Activated T-helper 1 cell treated with Interleukin-2 at 50 U/mL for 16 hours (primary cell): Measurements from ENCODE around the gene ATP5PD.
"Not testable (repeated sequence)": the region's sequence is repeated elsewhere in the genome, so short reads cannot be mapped to it uniquely, and the experiment has no call there.

Experiments
- DNase-seq: peaks from one replicate; pipeline ENCODE4 v3.0.0-alpha.2; 2020; ENCODE audit warnings: low read depth

ATP5PD gene

DNA sequence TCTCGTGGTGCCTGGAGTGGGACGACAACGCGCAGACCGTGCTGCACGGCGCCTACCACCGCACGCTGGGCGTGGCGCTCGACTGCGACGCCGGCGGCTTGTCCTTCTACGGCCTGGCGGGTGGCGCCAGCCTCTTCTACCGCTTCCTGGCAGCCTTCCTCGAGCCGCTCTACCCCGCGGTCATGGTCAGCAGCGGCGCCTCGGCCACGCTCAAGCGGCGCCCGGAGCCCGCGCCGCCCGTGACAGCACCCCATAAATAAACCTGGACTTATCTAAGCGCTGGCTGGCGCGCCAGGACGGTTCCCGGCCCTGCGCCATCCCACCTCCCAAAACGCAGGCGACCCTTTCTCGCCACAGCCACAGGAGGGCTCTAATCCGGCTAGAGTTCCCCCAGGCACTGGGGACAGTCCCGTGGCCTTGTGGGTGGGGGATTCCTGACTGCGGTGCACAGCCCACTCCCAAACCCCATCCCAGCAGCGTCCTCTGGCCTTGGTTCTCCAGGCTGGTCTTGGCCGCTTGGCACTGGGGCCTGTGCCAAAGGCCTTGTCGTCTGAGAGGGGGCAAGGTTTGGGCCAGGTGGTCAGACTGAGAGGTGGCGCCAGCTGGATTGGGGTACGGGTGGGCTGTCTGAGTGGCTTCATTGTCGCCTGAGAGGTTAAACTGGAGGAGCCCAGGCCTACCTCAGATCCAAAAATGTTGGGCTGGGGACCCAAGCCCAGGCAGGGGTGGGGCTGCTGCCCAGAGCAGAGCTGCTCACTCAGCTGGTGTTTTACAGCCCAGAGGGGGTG is 30.9 kb upstream of the ATP5PD start:
- peak; percentile 55 for DNase-seq

DNA sequence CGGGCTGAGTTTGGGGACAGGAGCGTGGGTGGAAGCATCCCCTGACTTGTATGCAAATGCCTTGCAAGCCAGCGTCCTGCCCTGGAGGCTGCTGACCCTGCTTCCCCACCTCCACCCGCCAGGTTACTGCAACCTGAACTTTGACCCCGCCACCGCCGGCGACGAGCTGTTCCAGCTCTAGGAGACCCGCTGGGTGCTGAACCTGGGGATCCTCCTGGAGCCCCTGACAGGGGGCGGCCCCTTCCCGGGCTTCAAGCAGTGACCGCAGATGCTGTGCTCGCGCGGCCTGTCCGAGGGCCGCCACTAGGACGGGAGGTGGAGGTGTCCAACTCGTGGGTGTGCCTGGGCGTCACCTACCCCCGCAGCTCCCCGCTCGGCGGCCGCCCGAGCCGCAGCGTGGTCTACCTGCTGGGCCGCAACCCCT is 30.3 kb upstream of the ATP5PD start:
- DNase-seq: no peak

DNA sequence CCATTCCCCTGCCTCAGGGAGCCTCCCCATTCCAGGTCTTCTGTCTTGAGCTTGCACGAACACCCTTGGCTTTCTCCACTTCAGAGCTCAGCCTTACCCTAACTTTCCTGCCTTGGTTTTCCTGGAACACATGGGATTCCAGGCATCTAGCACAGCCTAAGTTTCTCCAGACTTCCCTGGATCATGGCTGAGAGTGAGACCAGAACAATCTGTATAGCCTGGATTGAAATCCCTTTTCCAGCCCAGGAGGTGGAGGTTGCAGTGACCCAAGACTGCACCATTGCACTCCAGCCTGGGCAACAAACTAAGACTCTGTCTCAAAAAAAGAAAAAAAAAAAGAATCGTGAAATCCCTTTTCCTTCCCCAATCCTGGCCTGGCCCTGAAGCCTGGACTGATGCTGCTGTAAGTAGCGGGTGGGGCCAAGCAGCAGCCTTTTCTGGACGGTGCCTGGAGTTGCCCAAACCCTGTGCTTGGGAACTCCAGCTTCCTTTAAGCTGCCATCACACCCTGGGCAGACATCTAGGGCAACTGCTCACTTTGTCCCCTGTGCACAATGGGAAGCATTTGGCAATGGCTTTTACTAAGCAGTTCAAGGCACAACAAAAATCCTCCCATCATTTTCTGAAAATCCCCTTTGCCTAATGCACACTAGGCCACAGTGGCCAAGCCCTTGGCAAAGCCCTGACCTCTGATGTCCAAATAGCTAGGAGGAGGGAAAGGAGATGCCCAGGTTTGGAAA is 29.0 kb upstream of the ATP5PD start:
- DNase-seq: no peak

DNA sequence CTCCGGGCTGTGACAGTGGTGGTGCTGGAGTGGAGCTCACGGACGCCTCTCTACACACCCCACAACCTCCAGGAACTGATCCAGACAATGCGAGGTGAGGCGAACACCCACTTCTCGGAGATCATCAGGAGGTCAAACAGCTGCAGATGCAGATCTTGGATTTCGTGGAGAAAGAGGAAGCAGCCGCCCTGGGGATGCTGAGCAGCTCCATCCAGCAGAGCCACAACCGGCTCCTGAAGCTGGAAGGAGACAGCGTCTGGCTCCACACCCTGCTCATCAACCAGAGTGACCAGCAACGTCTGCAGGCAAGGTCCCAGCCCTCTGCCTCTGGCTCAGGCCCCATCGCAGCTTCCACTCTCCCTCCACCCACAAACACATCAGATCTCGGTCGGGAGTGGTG is 27.8 kb upstream of the ATP5PD start:
- no peak for DNase-seq

DNA sequence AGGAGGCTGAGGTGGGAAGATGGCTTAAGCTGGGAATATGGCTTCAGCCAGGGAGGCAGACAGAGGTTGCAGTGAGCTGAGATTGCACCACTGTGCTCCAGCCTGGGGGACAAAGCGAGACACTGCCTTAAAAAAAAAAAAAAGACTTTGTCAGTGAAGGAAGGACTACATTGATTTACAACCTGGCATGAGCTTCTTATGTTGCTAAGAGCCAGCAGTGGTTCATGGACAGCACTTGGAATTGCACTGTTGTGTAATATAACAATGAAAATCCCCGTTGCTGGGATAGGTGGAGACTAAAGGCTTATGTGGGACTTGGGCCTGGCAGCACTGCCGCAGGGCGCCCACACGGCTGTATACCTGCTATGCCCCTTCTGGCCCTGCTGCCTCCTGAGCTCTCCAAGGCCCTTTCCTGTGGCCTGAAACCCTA is 26.9 kb upstream of the ATP5PD start:
- no peak for DNase-seq

DNA sequence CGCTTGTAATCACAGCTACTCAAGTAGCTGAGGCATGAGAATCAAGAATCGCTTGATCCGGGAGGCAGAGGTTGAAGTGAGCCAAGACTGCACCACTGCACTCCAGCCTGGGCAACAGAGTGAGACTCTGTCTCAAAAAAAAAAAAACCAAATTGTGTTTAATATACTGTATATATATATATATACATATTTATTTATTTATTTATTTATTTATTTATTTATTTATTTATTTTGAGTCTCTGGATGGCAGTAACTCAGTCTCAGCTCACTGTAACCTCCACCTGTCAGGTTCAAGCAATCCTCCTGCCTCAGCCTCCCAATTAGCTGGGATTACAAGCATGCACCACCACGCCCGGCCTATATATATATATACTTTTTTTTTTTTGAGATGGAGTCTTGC is 26.1 kb upstream of the ATP5PD start:
- not testable (repeated sequence) for DNase-seq

DNA sequence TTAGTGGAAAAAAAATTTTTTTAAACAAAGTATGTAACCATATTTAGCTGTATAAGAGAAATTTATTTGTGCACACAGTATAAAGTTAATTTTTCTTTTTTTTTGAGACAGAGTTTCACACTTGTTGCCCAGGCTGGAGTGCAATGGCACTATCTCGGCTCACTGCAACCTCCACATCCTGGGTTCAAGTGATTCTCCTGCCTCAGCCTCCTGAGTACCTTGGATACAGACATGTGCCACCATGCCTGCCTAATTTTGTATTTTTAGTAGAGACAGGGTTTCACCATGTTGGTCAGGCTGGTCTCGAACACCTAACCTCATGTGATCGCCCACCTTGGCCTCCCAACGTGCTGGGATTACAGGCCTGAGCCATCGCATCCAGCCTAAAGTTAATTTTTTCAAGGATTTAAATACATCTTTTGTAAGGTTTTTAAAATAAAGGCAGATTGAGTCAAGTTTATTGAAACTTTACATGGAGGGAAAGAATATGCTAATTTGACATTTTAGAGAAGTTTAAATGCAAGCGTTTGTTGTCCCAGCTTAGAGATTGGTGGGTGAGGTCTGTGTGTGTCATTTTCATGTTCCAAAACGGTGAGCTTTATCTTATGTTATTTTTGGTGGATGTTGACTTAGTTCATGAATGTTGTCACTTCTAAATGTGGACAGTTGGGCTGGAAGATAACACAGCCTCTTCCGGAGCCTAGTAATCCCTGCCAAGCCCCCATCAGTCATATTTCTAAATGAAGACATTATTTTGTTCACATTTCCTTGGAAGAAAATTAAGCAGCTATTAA is 24.9 kb upstream of the ATP5PD start:
- not testable (repeated sequence) for DNase-seq

DNA sequence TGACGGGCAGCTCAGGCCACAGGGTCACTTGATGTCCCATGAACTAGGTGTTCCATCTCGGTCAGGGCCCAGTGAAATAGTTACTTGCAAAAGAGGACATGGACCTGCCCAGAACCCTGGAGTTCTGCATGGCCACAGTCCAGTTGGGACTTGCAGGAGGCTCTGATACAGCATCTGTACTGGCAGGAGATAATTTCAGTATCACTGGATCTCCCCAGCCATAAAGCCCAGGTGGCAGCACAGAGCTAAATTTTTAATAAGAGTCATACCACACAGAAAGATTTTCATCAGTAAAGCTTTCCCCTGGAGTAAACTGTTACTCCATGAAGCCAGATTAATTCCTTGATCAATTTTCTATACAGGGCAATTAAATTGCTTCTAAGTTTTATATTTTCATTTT is 23.0 kb upstream of the ATP5PD start:
- DNase-seq: no peak

DNA sequence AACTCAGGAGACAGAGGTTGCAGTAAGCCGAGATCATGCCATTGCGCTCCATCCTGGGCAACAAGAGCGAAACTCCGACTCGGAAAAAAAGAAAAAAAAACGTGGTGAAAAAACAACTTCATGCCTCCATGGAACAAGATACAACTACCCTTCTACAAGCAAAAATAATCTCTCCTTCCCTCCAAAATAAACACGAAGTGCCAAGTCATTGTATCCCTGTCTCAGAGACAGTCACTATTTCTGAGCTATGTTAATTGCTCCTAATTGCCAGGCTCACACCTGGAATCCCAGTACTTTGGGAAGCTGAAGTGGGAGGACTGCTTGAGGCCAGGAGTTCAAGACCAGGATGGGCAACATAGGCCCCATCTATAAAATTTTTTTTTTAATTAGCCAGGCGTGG is 22.0 kb upstream of the ATP5PD start:
- DNase-seq: no peak

DNA sequence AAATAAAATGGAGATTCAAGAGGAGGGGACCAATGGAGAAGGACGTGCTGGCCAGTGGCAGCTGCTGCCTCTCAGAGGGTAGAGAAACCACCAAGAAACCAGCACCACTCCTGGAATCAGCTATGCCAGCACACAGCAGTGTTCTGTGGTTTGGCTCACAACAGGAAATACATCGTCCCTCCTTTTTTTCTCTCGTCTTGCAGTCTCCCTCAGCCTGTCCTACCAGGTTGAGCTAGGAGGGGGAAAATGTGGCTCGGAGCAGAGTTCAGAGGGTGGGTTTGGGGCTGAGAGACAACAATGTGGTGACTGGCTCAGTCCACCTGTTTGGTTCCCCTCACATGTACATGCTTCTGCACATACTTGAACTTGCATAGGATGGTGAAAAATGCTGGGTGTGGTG is 21.1 kb upstream of the ATP5PD start:
- no peak for DNase-seq

DNA sequence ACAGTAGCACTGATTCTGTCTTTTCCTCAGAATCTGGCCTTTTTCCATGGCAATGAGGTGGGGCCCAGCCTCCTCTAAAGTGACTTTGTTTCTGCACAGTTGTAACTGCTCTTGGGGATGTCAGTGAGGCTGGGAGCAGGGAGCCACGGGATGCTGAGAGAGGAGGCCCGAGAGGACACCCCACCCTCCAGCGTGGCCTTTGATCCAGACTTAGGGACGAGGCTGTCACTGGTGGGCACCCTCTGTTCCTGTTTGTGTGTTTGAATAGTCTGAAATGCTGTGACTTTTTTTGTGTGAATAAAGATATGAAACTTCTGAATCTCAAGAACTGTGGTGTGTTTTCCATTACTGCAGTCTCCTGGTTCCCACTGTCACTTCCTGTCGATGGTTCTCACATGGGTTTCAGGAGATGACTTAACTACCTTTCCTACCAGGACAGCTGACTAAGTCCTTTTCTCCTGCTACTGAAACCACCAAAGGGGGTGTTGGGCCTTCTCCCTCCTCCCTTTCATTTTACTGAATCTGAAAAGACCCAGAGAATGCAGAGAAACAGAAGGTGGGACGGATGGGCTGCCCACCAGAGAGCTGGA is 18.9 kb upstream of the ATP5PD start:
- no peak for DNase-seq

DNA sequence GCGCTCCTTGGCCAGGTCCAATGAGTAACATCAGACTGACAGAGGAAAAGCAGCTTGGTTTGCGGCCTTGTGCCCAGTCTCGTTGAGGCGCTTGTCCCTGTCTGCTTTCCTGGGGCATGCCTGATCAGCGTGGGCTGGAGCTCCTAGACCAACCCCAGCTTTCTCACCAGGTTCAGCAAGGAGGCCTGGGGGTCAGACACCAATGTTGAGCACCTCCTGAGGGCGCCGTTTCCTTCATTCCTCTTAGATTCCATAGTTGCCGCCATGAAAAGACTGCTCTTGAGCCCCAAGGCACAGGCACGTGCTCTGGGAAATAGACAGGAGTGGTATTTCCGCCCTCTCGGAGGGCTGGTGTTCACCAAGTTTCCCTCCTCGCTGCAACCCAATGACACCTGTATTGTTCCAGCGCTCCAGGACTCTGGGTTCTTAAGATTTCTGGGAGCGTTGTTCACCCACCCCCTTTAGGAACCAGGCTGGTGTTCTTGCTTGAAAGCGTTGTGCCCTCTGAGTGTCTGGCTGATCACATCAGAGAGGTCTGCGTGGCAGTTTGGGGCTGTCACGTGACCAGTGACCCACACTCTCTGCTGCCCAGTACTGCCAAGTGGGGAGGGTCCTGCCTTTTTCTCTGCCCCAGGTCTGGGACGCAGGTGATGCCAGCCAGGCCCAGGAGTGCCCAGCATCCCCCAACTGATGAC is 18.2 kb upstream of the ATP5PD start:
- DNase-seq: no peak

DNA sequence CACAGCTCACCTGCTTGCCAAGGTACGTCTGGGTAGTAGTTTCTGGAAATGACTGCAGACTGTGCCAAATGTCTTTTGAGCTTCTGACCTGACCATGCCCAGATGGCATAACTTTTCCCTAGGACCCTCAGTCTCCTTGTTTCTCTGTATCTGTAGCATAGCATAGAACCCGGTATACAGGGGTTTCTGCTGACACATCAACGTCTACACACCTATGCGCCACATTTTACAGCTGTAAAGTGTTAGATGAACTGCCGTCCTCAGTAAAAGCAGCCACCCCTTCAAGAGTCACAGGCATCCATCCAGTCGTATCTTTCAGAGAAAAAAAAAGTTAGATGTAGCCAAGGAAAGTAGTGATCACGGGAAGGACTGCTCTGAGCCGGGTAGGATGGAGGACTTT is 17.7 kb upstream of the ATP5PD start:
- DNase-seq: no peak

DNA sequence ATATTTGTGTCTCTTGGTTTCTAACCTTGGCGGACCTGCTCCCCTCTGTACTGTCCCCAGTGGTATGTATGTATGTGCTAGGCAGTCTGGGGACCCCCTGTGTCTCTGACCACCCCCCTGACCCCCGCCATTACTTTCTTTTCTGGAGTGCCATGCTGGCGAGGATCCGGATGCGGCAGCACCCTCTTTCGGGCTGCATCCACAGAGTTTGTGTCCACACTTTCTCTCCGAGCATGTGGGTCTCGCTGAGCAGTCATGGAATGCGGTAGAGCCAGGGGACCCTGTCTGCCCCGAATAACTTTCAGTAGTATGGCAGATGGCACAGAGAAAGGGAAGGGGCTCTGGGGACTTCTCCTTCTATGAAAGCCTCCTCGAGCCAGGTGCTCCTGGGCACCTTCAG is 17.3 kb upstream of the ATP5PD start:
- no peak for DNase-seq

DNA sequence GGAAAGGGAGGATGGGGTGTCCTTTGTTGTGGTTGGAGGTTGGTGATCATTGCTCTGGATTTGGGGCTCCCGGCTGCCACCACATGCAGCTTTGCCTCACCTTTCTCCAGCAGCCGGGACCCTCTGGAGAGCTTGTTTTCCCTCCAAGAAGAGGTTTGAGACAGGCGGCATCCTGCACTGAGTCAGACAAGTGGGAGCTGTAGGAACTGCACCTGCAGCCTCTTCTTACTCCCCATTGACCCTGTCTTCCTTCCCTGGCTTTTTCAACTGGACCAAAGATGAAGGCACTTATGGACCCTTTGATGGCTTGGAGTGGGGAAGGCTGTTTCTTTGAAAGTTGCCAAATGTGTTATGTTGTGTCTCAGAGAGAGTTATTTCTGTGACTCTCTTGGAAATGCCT is 16.9 kb upstream of the ATP5PD start:
- DNase-seq: no peak

DNA sequence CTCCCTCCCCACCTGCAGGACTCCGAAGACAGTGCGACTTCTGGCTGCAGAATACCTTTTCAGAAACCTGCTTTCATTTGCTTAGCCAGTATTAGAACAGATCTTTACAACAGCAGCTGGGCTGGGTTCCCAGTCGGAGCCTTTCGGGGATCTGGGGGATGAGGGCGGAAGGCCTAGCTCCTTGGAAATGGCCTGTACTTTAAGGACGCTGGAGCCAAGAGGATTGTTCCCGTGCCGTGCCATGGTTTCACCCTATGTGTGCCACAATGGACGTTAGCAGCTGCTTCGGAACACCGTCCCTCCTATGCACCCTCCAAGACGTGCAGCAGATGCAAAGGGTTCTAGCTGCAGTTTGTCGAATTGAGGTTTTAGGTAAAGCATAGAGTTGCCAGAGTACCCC is 16.4 kb upstream of the ATP5PD start:
- no peak for DNase-seq

DNA sequence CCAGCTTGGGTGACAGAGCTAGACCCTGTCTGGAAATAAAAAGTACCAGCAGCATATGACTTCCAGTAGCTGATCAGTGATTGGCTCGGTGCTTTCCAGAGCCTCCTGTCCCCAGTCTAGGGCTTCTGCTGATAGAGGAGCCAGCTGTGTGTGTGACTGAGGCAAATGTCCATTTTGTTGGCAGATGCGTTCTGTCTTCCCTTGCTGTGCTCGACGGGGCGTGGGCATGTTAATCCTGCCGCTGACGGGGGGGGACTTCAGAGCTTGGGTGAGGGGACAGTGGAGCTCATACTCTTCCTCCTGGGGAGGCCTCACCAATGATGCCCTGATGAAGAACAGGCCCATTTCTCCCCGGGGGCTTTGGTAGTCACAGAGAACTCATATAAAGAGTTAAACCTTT is 14.8 kb upstream of the ATP5PD start:
- no peak for DNase-seq

DNA sequence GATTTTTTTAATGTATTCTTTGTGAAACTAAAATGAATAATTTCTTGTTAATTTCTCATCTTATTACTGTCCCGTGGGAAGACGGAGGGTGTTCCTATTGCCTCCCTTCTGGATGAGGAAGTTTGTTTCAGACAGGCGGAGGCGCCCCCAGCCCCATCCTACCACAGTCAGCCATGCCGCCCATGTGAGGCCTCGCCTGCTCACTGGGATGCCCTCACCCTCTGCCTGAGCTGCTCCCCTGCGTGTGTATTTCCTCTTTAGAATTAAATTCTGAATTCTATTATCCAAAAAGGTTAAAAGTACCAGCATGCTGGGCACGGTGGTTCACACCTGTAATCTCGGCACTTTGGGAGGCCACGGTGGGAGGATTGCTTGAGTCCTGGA is 14.3 kb upstream of the ATP5PD start:
- DNase-seq: no peak

DNA sequence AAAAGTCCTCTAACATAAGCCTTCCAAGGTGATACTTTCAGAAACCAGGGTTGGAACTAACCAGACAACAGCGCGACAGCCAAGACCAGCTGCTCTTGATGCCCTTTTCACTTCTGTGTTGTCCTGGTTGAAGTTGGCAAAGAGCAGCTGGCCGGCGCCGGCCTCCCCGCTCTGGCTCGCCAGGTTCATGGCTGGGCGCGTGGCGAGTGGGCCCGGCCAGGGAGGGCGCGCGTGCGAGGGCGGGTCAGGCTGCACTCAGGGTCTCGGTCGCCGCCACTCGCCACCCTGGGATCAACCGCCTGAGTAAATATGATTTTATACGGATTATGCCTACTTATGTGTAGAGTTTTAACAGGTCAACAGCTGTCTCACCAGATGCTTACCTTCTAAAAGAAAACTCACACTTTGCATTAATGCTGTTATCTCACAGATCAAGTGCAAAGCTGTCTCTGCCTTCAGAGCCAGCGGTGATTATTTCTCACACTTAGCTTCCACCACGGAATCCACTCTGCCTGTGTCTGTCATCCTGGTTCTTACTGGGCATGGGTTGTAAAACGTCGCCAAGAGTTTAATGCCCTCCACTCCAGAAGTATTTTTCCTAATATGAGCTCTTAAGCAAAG is 13.8 kb upstream of the ATP5PD start:
- DNase-seq: no peak

DNA sequence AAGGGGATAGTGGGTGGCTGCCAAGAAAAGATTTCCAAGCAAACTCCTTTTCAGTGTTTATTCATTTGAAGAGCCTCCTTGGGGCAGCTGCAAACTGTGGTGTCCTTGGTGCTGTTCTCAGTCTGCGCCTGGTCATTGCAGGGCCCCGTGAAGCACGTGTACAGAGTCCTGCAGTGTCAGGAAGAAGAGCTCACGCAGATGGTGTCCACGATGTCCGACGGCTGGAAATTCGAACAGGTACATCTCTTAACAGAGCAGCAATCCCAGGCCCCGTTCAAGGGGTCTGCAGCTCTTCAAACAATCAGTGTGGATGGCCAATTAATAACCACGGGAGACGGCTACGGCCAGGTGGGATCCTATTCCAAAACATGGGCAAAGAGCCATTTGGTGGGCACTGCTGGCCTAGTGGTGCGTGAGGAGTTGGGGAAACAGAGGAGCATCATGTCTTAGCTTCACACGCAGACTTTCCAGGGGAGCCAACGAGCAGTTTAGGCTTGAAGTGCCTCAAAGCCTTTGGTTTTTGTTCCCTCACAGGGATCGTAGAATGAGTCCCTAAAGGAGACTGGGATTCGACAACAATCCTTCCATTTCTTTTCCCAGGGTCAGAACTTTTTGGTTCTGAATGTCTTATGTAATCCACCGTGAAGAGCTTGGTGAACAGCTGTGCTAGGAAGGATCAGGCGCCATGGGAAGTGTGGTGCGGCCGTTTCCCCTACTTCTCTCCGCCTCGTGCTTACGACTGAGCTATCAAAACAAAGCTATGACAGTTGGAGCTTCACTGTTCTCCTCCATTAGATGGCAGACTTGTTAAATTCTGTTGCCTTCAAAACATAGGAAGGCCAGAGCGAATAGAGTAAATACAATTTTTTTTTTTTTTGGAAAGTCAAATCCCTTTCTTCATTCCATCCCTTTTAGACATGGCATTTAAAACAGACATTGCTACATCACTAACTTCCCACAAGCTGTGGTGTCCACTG is 12.9 kb upstream of the ATP5PD start:
- DNase-seq: no peak
